Loucy (cell line): ENCODE measurements around the gene TAP2.

Experiments used
- CTCF ChIP-seq: fragments of 200-600 bp; sonication (generic); conservative IDR thresholded peaks from 2 replicates; pipeline ENCODE4 v1.5.1; 2014; ENCODE audit warnings: mild to moderate bottlenecking, antibody characterized with exemption, low read length
- EZH2phosphoT487 ChIP-seq: fragments of 200-600 bp; IDR thresholded peaks from 2 replicates; pipeline ENCODE4 v1.6.1; 2018; ENCODE audit warnings: antibody characterized with exemption, mild to moderate bottlenecking, moderate library complexity, borderline replicate concordance

- TF ChIP-seq CTCF (no peak), EZH2phosphoT487 (no peak)
Measured at GRCh38 chr6:32858194-32858593, 19.7 kb upstream of the TAP2 start.
